NCI-H82 treated with DMSO at 0.1 percent for 48 hours (cell line): ENCODE results near the gene RAD51B.
"Not testable (repeated sequence)": the region's sequence is repeated elsewhere in the genome, so short reads cannot be mapped to it uniquely, and the experiment has no call there.

Experiments
- DNase-seq: peaks from one replicate; lab custom pipeline; 2025; ENCODE audit not compliant: unreplicated experiment; lab: John Stamatoyannopoulos, UW

Gene RAD51B

GRCh38 chr14:68655021-68655831 is 835.6 kb downstream of the RAD51B start:
- no peak for DNase-seq

GRCh38 chr14:68655911-68656316 is 836.3 kb downstream of the RAD51B start:
- DNase-seq, result no peak

GRCh38 chr14:68656452-68656851 is 836.9 kb downstream of the RAD51B start:
- no peak for DNase-seq

GRCh38 chr14:68657300-68658028 is 837.9 kb downstream of the RAD51B start:
- no peak for DNase-seq

GRCh38 chr14:68658029-68658509 is 838.5 kb downstream of the RAD51B start:
- no peak for DNase-seq

GRCh38 chr14:68658943-68659931 is 839.7 kb downstream of the RAD51B start:
- DNase-seq, result no peak

- no peak for DNase-seq
Observed at GRCh38 chr14:68660495-68660894, 840.9 kb downstream of the RAD51B start.

GRCh38 chr14:68661226-68662225 is 841.9 kb downstream of the RAD51B start:
- no peak for DNase-seq

GRCh38 chr14:68662392-68662791 is 842.8 kb downstream of the RAD51B start:
- DNase-seq, result peak; percentile 83

- not testable (repeated sequence) for DNase-seq
Observed at GRCh38 chr14:68662826-68663225, 843.2 kb downstream of the RAD51B start.

- no peak for DNase-seq
Observed at GRCh38 chr14:68663385-68664076, 844.0 kb downstream of the RAD51B start.

GRCh38 chr14:68664225-68664681 is 844.7 kb downstream of the RAD51B start:
- DNase-seq, result no peak

- no peak for DNase-seq
Observed at GRCh38 chr14:68665131-68665530, 845.6 kb downstream of the RAD51B start.

GRCh38 chr14:68665792-68666204 is 846.2 kb downstream of the RAD51B start:
- DNase-seq, result no peak

- DNase-seq, result no peak
Observed at GRCh38 chr14:68666236-68666635, 846.7 kb downstream of the RAD51B start.

GRCh38 chr14:68666899-68667298 is 847.3 kb downstream of the RAD51B start:
- DNase-seq, result no peak

- DNase-seq, result no peak
Observed at GRCh38 chr14:68667313-68667791, 847.8 kb downstream of the RAD51B start.

- no peak for DNase-seq
Observed at GRCh38 chr14:68668028-68668427, 848.4 kb downstream of the RAD51B start.

GRCh38 chr14:68668531-68668930 is 849.0 kb downstream of the RAD51B start:
- DNase-seq, result no peak
